C4-2B (cell line): ENCODE measurements around the gene UGT1A1.

ENCODE experiments used
- H3K27ac ChIP-seq: fragments of 450-650 bp; 2 replicates; pipeline ENCODE4 v1.5.1; 2017
- ZFX ChIP-seq: fragments of 450-650 bp; IDR thresholded peaks from 2 replicates; pipeline ENCODE4 v1.6.1; 2017
- TF ChIP-seq, protein P1 (sequence below): fragments of 450-650 bp; conservative IDR thresholded peaks from 2 replicates; pipeline ENCODE4 v1.5.1; 2017; ENCODE audit warnings: mild to moderate bottlenecking

The UGT1A1 gene

GRCh38 chr2:233800208-233800607 is 40.1 kb downstream of the UGT1A1 start:
- no peak for TF ChIP-seq ZFX
- TF ChIP-seq, protein P1, sequence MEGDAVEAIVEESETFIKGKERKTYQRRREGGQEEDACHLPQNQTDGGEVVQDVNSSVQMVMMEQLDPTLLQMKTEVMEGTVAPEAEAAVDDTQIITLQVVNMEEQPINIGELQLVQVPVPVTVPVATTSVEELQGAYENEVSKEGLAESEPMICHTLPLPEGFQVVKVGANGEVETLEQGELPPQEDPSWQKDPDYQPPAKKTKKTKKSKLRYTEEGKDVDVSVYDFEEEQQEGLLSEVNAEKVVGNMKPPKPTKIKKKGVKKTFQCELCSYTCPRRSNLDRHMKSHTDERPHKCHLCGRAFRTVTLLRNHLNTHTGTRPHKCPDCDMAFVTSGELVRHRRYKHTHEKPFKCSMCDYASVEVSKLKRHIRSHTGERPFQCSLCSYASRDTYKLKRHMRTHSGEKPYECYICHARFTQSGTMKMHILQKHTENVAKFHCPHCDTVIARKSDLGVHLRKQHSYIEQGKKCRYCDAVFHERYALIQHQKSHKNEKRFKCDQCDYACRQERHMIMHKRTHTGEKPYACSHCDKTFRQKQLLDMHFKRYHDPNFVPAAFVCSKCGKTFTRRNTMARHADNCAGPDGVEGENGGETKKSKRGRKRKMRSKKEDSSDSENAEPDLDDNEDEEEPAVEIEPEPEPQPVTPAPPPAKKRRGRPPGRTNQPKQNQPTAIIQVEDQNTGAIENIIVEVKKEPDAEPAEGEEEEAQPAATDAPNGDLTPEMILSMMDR, result no peak
- H3K27ac ChIP-seq, result no peak overlapping the region

DNA sequence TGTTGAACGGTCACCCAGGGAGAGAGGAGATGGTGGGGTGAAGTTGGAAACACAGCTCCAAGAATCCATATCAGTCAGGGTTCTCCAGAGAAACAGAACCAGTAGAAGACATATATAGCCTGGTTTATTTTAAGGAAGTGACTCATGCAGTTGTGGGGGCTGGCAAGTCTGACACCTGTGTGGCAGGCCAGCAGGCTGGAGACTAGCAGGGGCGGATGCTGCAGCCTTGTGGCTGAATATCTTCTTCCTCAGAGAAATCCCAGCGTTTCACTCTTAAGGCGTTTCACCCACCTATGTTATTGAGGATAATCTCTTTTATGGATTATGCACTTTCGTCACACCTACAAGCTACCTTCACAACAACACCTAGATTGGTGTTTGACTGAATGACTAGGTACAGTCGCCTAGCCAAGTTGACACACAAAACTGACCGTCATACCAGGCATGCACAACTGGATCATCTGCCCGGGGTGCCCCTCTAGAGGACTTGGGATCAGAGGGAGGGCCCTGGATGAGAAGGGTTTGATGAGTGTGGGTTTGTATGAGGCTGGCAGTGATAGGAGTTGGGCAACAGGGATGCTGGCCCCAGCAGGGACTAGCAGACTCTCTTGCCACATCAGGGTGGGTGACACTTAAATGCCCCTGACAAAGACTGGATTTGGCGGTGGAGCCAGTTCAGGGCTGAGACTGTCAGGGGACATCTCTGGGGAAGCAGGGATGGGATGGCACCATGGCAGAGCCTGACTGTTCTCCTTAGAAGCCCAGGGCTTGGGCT is 41.5 kb downstream of the UGT1A1 start:
- H3K27ac ChIP-seq, result no peak overlapping the region

GRCh38 chr2:233802132-233802815 is 42.2 kb downstream of the UGT1A1 start:
- no peak overlapping the region for H3K27ac ChIP-seq
- TF ChIP-seq, protein P1, result no peak
- TF ChIP-seq ZFX, result no peak

More for the DNA sequence above, 41.5 kb downstream of the UGT1A1 start:
- TF ChIP-seq ZFX, result no peak
- TF ChIP-seq, protein P1, result no peak

GRCh38 chr2:233803292-233803911 is 43.3 kb downstream of the UGT1A1 start:
- H3K27ac ChIP-seq, result no peak overlapping the region
- no peak for TF ChIP-seq ZFX
- TF ChIP-seq, protein P1, result no peak

DNA sequence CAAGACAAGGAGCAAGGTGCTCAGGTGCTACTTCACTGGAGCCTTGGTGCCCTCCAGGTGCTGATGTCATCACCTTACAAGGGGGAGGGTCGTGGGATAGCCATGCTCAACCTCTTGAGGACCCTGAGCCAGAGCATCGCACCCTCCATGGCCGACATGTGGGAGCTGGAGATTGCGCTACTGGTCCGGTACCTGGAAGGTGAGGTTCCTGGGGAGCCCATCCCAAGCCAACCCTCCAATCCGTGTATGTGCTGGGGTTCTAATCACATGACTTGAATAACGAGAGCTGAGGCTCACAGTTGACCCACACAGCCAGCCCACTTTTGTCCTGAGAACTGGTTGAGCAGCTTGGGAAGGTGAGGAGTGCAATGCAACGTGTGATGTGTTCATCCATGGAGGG is 43.9 kb downstream of the UGT1A1 start:
- H3K27ac ChIP-seq, result no peak overlapping the region
- TF ChIP-seq, protein P1, result no peak
- TF ChIP-seq ZFX, result no peak

DNA sequence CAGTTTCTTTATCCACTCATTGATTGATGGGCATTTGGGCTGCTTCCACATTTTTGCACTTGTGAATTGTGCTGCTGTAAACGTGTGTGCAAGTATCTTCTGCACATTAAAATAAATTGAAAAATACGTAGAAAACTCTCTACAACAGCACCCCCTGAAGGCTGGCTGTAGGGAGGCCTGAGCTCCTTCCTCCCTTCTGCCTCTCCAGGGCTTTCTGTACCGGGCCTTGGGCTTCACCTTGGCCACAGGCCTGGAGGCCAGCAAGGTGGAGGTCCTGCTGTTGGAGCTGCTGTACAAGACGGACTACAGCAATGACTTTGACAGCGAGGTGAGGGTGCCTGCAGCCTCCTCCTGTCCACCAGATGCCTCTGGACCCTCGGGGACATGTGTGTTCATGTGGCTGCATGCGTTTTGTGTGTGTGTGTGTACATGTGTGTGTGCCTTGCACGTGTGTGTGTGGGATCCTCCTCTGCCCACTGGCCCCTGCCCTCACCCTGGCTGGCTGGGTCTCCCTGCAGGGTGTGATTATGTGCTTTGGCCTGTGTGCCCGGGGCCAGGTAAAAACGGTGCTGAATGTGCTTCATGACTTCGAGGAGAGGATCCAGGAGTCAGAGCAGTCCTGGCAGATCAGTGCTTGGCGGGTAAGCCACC is 47.3 kb downstream of the UGT1A1 start:
- H3K27ac ChIP-seq, result no peak overlapping the region
- TF ChIP-seq ZFX, result no peak
- TF ChIP-seq, protein P1, result no peak; the same call in 1 of the 2 replicates
